ENCODE results near the gene EPS8.

DNA sequence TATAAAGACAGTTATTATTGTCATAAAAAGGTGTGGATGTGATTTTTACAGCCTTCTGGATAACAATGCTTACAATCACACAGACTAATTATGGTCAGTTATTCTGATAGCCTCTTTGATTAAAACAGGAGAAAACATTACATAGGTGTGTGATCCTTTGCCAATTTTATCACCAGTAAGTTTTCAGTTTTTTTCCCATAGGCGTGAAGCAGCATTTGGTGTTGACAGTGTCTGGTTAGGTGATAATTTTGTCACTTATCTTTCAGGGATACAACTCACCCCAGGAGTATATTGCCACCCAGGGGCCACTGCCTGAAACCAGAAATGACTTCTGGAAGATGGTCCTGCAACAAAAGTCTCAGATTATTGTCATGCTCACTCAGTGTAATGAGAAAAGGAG is 208.8 kb downstream of the EPS8 start:
- no peak for TF ChIP-seq POLR2A (IDR thresholded peaks at IDR 0.05)
- TF ChIP-seq, protein P1, sequence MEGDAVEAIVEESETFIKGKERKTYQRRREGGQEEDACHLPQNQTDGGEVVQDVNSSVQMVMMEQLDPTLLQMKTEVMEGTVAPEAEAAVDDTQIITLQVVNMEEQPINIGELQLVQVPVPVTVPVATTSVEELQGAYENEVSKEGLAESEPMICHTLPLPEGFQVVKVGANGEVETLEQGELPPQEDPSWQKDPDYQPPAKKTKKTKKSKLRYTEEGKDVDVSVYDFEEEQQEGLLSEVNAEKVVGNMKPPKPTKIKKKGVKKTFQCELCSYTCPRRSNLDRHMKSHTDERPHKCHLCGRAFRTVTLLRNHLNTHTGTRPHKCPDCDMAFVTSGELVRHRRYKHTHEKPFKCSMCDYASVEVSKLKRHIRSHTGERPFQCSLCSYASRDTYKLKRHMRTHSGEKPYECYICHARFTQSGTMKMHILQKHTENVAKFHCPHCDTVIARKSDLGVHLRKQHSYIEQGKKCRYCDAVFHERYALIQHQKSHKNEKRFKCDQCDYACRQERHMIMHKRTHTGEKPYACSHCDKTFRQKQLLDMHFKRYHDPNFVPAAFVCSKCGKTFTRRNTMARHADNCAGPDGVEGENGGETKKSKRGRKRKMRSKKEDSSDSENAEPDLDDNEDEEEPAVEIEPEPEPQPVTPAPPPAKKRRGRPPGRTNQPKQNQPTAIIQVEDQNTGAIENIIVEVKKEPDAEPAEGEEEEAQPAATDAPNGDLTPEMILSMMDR (IDR thresholded peaks at IDR 0.05) = no peak

Data from lower leg skin (tissue), 3 donors.